ENCODE data around the gene UBL7.

The UBL7 gene

DNA sequence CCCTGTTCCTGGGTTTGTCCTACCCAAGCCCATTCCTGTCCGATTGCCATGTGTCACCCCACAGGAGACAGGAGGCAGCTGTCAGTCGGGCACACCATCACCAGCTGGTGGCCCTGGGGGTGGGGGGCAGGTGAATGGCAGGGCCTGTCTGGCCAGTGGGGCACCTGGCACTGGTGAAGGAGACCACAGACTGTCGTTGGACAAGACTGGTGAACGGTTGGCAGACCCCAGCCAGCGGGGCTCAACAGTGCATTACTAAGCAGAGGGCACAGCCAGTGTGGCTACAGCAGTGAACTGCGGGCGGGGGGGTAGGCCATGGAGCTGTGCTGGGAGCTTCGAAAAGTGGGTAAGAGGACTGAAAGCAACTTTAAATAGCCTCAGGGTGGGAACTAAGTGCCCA is 29.3 kb downstream of the UBL7 start:
- Histone ChIP-seq H4K20me1 (ENCODE audit: insufficient read depth, low read length) (no peaks in the 10 kb centered on the region), H3K79me2 (ENCODE audit: low read length) (peaks cover 62% of the 10 kb centered on the region), H3K9ac (ENCODE audit: low read length) (no peak overlapping the region)

DNA sequence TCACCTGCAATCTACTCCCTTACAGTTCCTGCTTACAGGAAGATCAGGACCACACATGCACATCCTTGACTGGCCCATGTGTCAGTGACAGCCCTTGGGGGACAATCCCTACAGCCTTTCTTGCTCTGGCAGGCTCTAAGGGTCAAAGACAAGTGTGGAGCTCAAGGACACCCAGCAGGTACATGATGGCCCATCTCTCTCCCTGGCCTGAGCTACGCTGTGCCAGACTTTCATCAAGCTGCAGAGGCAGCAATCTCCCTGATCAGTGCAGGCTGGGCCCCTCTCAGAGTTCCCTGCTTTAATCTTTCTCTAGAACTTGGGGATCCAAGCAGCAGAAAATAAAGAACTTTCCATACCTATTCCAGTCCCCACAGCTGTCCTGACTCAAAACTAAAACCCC is 29.8 kb downstream of the UBL7 start:
- TF ChIP-seq, protein P1, sequence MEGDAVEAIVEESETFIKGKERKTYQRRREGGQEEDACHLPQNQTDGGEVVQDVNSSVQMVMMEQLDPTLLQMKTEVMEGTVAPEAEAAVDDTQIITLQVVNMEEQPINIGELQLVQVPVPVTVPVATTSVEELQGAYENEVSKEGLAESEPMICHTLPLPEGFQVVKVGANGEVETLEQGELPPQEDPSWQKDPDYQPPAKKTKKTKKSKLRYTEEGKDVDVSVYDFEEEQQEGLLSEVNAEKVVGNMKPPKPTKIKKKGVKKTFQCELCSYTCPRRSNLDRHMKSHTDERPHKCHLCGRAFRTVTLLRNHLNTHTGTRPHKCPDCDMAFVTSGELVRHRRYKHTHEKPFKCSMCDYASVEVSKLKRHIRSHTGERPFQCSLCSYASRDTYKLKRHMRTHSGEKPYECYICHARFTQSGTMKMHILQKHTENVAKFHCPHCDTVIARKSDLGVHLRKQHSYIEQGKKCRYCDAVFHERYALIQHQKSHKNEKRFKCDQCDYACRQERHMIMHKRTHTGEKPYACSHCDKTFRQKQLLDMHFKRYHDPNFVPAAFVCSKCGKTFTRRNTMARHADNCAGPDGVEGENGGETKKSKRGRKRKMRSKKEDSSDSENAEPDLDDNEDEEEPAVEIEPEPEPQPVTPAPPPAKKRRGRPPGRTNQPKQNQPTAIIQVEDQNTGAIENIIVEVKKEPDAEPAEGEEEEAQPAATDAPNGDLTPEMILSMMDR (IDR thresholded peaks at IDR 0.05; ENCODE audit: low read length) = no peak
- no peak for TF ChIP-seq EZH2phosphoT487 (IDR thresholded peaks at IDR 0.05; ENCODE audit: low read length)
- no peak for TF ChIP-seq EZH2 (optimal IDR thresholded peaks at IDR 0.05; ENCODE audit: low read depth, low read length)
- Histone ChIP-seq H3K4me2 (ENCODE audit: low read depth, low read length) (no peak overlapping the region), H3K9me3 (replicated peaks; ENCODE audit: insufficient read depth, low read length) (no peaks in the 10 kb centered on the region), H2AFZ (ENCODE audit: low read length) (no peak overlapping the region), H3K36me3 (replicated peaks; ENCODE audit: insufficient read depth, low read length) (no peaks in the 10 kb centered on the region), H3K27ac (ENCODE audit: low read length) (no peak overlapping the region), H3K9me2 (replicated peaks; ENCODE audit: insufficient read depth, low read length) (no peaks in the 10 kb centered on the region), H3K79me2 (ENCODE audit: low read length) (peaks cover 65% of the 10 kb centered on the region), H3K4me1 (ENCODE audit: low read length) (peaks cover 16% of the 10 kb centered on the region), H3K27me3 (replicated peaks; ENCODE audit: insufficient read depth, low read length) (no peaks in the 10 kb centered on the region), H3K4me3 (ENCODE audit: low read length) (no peak overlapping the region), H3K9ac (ENCODE audit: low read length) (no peak overlapping the region), H3F3A (ENCODE audit: insufficient read depth, low read length) (peaks cover 2% of the 10 kb centered on the region; the same call in 1 of the 2 replicates), H4K20me1 (ENCODE audit: insufficient read depth, low read length) (no peaks in the 10 kb centered on the region)
- DNase-seq = no peak

More for the DNA sequence above, 29.3 kb downstream of the UBL7 start:
- H3K27me3 ChIP-seq (replicated peaks; ENCODE audit: insufficient read depth, low read length) = no peaks in the 10 kb centered on the region
- H3K9me3 ChIP-seq (replicated peaks; ENCODE audit: insufficient read depth, low read length) = no peaks in the 10 kb centered on the region
- no peak for DNase-seq
- H3F3A ChIP-seq (ENCODE audit: insufficient read depth, low read length) = peaks cover 2% of the 10 kb centered on the region; the same call in 1 of the 2 replicates
- H3K9me2 ChIP-seq (replicated peaks; ENCODE audit: insufficient read depth, low read length) = no peaks in the 10 kb centered on the region
- no peak overlapping the region for H2AFZ ChIP-seq (ENCODE audit: low read length)
- no peak overlapping the region for H3K4me3 ChIP-seq (ENCODE audit: low read length)
- TF ChIP-seq, protein P1 (IDR thresholded peaks at IDR 0.05; ENCODE audit: low read length) = no peak
- TF ChIP-seq EZH2 (optimal IDR thresholded peaks at IDR 0.05; ENCODE audit: low read depth, low read length) = no peak
- TF ChIP-seq EZH2phosphoT487 (IDR thresholded peaks at IDR 0.05; ENCODE audit: low read length) = no peak
- no peak overlapping the region; the same call in 1 of the 2 replicates for H3K4me2 ChIP-seq (ENCODE audit: low read depth, low read length)
- H3K36me3 ChIP-seq (replicated peaks; ENCODE audit: insufficient read depth, low read length) = no peaks in the 10 kb centered on the region
- H3K4me1 ChIP-seq (ENCODE audit: low read length) = peaks cover 16% of the 10 kb centered on the region
- no peak overlapping the region for H3K27ac ChIP-seq (ENCODE audit: low read length)

DNA sequence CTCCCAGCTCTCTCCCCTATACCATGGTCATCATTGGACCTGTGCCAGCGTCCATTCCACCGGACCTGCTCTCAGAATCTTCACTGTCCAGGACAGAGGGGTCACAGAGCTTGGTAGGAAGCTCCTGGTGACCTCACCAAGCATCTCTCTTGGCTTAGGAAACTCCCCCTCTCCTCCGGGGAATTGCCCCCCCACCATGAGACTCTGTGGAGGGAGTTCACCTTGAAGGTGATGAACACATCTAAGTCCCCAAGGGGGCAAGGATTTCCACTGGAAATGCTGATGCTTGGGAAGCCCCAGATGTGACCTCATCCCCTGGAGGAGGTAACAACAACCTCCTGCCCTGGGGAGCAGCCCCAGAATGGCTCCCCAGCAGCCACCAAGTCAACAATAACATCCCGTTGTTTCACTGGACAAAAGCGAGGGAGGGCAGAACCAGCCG is 30.4 kb downstream of the UBL7 start:
- DNase-seq = no peak
- Histone ChIP-seq H3K27me3 (replicated peaks; ENCODE audit: insufficient read depth, low read length) (no peaks in the 10 kb centered on the region), H3K4me3 (ENCODE audit: low read length) (no peak overlapping the region), H2AFZ (ENCODE audit: low read length) (no peak overlapping the region), H3K79me2 (ENCODE audit: low read length) (peaks cover 65% of the 10 kb centered on the region), H3K4me1 (ENCODE audit: low read length) (peaks cover 16% of the 10 kb centered on the region), H3K9me2 (replicated peaks; ENCODE audit: insufficient read depth, low read length) (no peaks in the 10 kb centered on the region), H3K9me3 (replicated peaks; ENCODE audit: insufficient read depth, low read length) (no peaks in the 10 kb centered on the region), H3K36me3 (replicated peaks; ENCODE audit: insufficient read depth, low read length) (no peaks in the 10 kb centered on the region), H3K27ac (ENCODE audit: low read length) (no peak overlapping the region), H3K4me2 (ENCODE audit: low read depth, low read length) (no peak overlapping the region), H4K20me1 (ENCODE audit: insufficient read depth, low read length) (no peaks in the 10 kb centered on the region), H3K9ac (ENCODE audit: low read length) (no peak overlapping the region), H3F3A (ENCODE audit: insufficient read depth, low read length) (peaks cover 1% of the 10 kb centered on the region; the same call in 1 of the 2 replicates)
- TF ChIP-seq EZH2phosphoT487 (IDR thresholded peaks at IDR 0.05; ENCODE audit: low read length) (no peak), EZH2 (optimal IDR thresholded peaks at IDR 0.05; ENCODE audit: low read depth, low read length) (no peak)
- TF ChIP-seq, protein P1 (IDR thresholded peaks at IDR 0.05; ENCODE audit: low read length) = no peak

All from MM.1S (cell line).